EH (cell line): ENCODE measurements around the gene USP11.

Experiments
- DNase-seq: peaks from one replicate; pipeline ENCODE4 v3.0.0-alpha.2; 2015; ENCODE audit warnings: low read depth

The USP11 gene

GRCh38 chrX:47204970-47205369 lies 27.8 kb upstream of the USP11 start:
- no peak for DNase-seq

- DNase-seq = peak; percentile 45
Measured at GRCh38 chrX:47206316-47206715, 26.5 kb upstream of the USP11 start.

GRCh38 chrX:47208108-47208507 lies 24.7 kb upstream of the USP11 start:
- no peak for DNase-seq

- no peak for DNase-seq
Measured at GRCh38 chrX:47209508-47210238, 23.1 kb upstream of the USP11 start.

- no peak for DNase-seq
Measured at GRCh38 chrX:47210661-47211425, 22.0 kb upstream of the USP11 start.

GRCh38 chrX:47212381-47213293 lies 20.2 kb upstream of the USP11 start:
- no peak for DNase-seq

- DNase-seq = no peak
Measured at GRCh38 chrX:47214435-47215077, 18.3 kb upstream of the USP11 start.

GRCh38 chrX:47215291-47215900 lies 17.4 kb upstream of the USP11 start:
- peak; percentile 38 for DNase-seq

GRCh38 chrX:47216393-47216925 lies 16.4 kb upstream of the USP11 start:
- peak; percentile 45 for DNase-seq

- peak; percentile 87 for DNase-seq
Measured at GRCh38 chrX:47217121-47217851, 15.5 kb upstream of the USP11 start.

GRCh38 chrX:47217852-47218279 lies 14.9 kb upstream of the USP11 start:
- peak; percentile 99 for DNase-seq

GRCh38 chrX:47218280-47218919 lies 14.4 kb upstream of the USP11 start, which contains the start of gene CDK16:
TSS of gene CDK16 (plus strand) at chrX:47218681. CDS start at chrX:47223558, 4,877 bp downstream.
- DNase-seq = peak; percentile 81

- DNase-seq = no peak
Measured at GRCh38 chrX:47218920-47219815, 13.6 kb upstream of the USP11 start.

- DNase-seq = no peak
Measured at GRCh38 chrX:47221756-47222155, 11.1 kb upstream of the USP11 start.

GRCh38 chrX:47222751-47223350 lies 10.0 kb upstream of the USP11 start:
- no peak for DNase-seq

- no peak for DNase-seq
Measured at GRCh38 chrX:47223476-47224250, 9.1 kb upstream of the USP11 start.

- DNase-seq = no peak
Measured at GRCh38 chrX:47224266-47224895, 8.4 kb upstream of the USP11 start.
